NK-92 (cell line): ENCODE measurements around the gene ATP6V0A1.

Experiments used
- DNase-seq: peaks from one replicate; lab custom pipeline; 2025; ENCODE audit not compliant: unreplicated experiment; lab: John Stamatoyannopoulos, UW

The ATP6V0A1 gene

DNA sequence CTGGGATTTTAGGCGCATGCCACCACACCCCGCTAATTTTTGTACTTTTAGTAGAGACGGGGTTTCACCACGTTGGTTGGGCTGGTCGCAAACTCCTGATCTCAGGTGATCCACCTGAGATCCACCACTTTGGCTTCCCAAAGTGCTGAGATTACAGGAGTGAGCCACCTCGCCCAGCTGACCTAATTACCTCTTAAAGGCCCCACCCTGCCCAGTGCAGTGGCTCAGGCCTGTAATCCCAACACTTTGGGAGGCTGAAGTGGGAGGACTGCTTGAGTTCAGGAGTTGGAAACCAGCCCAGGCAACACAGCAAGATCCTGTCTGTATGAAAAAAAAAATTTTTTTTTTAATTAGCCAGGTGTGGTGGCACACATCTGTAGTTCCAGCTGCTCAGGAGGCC, 100.4 kb downstream of the ATP6V0A1 start:
- no peak for DNase-seq

DNA sequence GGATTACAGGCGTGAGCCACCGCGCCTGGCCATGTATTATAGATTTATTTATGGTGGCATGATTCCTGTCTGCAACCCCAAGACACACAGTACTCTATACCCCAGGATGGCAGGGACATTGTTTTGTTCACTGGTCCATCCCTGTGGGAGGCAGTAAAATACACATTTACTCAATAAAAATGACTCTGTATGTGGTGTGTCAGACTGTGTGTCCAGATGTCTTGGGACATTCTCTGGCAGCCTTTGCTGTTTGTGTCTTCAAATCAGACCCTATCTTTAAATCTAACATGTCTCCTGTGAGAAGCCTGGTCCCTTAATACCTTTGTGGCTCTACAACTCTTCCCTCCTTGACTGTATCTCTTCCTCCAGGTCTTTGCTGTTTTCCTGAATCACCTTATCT, 101.6 kb downstream of the ATP6V0A1 start:
- no peak for DNase-seq

DNA sequence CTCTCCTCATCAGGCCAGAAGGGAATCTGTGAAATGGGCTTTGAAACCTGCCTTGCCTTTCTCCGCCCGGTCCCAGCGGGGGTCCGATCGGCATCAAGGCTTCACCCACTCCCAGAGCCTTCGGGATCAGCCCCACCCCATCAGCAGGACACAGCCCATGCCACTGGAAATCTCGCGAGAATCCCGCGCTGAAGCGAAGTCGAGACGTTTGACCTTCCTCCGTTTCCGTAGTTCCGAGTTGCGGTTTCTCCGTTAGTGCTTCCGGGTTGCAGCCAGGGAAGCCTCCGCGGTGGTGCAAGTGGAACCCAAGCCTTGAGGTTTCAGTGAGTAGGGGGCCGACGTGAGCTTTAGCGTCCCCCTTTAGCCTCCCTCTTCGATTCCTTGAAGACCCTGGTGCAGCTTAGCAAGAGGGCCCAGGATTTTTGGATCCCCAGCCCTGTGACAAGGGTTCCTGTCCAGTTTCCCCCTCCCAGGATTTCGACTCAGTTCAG, 103.3 kb downstream of the ATP6V0A1 start, which contains the start of gene COASY:
COASY (plus strand) TSS at position 252 of the 491 bp plus-strand sequence. CDS start 475 bp downstream, outside the sequence.
- peak; percentile 32 for DNase-seq

DNA sequence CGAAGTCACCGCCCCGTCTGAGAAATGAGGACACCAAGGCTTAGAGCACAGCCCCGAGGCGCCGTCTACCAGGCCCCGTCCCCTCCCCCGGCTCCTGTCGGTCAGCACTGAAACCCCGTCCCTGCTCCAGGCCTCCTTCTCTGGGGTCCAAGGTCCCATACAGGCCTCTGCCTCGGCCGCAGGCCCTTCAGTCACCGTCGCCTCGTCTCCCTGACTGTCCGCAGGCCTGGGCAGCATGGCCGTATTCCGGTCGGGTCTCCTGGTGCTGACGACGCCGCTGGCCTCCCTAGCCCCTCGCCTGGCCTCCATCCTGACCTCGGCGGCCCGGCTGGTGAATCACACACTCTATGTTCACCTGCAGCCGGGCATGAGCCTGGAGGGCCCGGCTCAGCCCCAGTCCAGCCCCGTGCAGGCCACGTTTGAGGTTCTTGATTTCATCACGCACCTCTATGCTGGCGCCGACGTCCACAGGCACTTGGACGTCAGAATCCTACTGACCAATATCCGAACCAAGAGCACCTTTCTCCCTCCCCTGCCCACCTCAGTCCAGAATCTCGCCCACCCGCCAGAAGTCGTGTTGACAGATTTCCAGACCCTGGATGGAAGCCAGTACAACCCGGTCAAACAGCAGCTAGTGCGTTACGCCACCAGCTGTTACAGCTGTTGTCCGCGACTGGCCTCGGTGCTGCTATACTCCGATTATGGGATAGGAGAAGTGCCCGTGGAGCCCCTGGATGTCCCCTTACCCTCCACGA, 103.9 kb downstream of the ATP6V0A1 start:
- DNase-seq: no peak

DNA sequence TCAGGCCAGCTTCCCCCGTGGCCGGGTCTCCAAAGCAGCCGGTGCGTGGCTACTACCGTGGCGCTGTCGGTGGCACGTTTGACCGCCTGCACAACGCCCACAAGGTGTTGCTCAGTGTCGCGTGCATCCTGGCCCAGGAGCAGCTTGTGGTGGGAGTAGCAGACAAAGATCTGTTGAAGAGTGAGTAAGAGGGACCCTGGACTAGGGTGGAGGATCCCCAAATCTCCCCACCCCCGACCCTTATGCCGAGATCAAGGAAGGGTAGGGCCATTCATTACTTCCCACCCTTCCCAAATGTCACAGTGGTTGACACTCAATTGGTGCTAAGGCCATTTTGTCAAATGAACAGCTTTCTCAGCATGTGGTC, 104.4 kb downstream of the ATP6V0A1 start:
- DNase-seq: no peak

DNA sequence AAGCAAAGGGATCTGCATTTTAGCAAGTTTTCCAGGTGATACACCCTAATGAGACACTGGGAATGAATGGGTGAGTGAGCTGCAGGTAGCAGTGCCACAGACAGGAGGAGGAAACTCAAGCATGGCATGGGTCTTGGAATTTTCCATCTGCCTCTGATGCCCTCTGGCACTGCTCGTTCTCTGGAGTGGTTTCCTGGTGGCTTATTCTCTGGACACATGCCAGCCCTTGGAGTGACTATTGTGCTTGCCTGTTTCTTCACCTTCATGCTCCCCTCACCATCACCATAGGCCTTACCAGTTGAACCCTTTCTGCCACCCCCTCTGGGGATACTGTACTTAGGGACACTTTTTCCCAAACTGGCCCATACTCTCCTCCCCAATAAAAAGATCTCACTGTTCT, 104.9 kb downstream of the ATP6V0A1 start:
- DNase-seq: no peak

DNA sequence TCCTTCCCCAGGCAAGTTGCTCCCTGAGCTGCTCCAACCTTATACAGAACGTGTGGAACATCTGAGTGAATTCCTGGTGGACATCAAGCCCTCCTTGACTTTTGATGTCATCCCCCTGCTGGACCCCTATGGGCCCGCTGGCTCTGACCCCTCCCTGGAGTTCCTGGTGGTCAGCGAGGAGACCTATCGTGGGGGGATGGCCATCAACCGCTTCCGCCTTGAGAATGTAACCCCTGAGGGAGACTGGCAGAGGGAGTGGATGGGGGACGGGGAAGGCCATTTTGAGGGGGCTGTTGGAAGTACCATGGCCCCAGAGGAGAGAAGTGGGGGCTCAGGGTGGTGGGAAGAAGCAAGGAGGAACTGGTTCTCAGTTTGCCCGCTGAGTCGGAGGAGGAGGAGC, 105.3 kb downstream of the ATP6V0A1 start:
- no peak for DNase-seq

DNA sequence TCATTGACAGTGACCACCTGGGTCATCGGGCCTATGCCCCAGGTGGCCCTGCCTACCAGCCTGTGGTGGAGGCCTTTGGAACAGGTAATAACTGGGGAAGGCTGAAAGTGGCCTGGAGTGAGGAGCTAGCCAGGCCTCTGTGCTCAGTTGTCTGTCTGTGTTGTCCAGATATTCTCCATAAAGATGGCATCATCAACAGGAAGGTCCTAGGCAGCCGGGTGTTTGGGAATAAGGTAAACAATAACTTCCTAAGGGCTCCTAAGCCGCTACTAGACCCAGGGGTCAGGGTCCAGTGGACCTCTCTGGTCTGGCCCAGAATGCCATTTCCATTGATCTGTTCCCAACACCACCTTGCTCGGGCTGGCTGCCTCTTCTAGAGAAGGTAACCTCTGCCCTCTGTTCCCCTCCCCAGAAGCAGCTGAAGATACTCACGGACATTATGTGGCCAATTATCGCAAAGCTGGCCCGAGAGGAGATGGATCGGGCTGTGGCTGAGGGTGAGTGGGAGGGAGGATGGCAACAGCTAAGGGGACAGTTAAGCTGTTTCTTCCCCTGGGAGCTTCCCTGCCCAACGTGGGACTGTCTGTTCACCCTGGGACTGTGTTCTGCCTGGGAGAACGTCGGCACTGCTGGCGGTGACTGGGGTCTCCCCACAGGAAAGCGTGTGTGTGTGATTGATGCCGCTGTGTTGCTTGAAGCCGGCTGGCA, 106.3 kb downstream of the ATP6V0A1 start:
- no peak for DNase-seq

DNA sequence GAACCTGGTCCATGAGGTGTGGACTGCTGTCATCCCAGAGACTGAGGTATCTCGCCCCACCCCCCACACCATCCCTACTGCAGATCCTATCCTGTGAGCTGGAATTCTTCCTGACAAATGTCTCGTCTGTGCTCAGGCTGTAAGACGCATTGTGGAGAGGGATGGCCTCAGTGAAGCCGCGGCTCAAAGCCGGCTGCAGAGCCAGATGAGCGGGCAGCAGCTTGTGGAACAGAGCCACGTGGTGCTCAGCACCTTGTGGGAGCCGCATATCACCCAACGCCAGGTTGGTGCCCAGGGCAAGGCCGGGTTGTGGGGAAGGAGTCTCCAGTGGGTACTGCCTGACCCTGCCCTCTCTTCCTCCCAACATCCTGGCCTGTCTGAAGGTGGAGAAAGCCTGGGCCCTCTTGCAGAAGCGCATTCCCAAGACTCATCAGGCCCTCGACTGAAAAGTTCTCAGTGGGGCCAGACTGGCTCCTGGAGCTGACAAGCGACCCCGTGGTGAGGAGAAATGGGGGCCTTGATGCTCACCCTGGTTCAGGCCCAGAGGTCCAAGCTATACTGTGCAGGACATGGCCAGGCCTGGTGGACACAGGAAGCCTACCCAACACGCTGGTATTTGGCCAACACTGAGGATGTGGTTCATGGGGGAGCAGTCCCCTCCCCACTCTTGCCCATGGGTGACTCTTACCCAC, 107.0 kb downstream of the ATP6V0A1 start:
- DNase-seq: no peak

DNA sequence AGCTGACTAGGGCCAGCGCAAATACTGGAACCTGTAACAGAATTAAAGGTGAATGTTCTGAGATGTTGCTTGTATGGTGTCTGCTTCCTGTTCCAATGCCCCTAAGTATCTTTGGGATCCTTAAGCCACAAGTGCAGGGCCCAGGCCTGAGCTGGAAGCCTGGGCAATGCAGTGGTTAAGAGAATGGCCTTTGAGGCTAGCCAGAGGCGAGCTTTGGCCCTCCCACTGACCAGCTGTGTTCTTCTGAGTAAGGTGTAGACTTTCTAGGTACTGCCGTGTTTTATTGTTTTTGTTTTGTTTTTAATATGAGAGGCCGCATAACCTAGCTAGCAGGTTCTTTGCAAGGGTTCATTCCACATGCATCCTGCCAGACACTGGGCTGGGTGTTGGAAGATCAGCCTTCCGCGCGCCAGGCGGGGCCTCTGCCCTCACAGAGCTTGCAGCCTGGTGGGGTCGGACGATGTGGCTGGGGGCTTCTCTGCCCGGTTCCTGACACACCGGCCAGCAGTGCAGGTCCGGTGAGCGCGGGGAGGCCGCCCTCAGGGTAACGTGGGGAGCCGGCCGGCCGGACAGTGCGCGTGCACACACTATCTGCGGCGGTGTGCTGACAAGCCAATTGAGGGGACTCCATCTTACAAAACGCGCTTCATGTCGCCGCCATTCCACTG, 107.7 kb downstream of the ATP6V0A1 start:
- DNase-seq: no peak

DNA sequence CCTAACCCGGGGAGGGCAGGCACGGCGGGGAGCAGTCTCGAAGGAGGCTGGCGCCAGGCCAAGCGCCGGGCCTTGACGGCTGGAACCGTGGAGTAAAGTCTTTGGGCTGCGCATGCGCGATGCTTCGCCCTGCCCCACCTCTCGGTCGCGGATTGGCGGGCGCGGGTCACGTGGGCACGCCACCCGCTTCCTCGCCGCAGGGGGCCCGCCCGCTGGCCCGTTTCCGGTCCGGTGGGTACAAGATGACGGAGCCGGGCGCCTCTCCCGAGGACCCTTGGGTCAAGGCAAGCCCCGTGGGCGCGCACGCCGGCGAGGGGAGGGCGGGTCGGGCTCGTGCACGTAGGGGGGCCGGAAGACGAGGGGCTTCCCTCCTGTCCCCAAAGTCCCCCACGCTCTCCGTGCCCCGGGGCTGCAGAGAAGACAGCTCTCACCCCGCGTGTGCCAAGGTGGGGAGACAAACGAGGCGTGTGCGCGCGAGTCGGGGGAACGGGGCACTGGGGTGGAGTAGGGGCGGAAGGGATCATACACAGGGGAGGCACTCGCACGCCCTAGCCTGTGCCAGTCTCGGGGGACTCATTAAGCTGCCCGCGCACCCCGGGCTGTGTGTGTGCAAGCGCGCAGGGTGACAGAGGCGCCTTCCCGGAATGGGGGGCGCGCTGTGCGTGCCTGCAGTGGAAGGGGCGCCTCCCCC, 108.3 kb downstream of the ATP6V0A1 start, which contains the start of gene MLX:
MLX (plus strand) TSS at position 218 of the 691 bp plus-strand sequence; CDS start at position 243, 25 bp downstream.
- DNase-seq: peak; percentile 42

DNA sequence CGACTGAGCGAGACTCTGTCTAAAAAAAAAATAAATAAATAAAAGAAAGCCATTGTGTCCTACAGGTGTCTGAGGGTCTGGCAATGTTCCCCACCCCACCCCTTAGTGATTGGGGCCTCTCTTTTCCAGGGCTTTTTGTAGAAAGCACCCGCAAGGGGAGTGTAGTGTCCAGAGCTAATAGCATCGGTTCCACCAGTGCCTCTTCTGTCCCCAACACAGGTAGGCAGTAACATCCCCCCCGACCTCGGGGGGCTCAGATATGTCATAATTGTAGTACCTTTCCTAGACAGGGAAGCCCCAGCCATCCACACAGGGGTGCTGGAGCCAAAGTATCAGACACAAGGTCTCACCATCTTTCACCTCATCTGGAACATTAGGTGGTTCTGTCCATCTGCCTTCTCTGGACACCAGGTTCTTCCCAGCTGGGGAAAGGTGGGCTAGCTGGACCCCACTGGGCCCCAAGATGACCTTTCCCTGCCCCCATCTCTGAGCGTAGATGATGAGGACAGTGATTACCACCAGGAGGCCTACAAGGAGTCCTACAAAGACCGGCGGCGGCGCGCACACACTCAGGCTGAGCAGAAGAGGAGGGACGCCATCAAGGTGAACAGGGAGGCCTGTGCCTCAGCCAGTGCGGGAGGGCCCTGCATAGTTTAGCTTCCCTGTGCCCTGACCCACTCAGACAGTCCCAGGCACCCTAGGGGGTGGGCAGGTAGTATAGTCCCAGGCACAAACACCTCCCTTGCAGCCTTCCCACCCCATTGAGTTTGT, 109.8 kb downstream of the ATP6V0A1 start:
- no peak for DNase-seq

DNA sequence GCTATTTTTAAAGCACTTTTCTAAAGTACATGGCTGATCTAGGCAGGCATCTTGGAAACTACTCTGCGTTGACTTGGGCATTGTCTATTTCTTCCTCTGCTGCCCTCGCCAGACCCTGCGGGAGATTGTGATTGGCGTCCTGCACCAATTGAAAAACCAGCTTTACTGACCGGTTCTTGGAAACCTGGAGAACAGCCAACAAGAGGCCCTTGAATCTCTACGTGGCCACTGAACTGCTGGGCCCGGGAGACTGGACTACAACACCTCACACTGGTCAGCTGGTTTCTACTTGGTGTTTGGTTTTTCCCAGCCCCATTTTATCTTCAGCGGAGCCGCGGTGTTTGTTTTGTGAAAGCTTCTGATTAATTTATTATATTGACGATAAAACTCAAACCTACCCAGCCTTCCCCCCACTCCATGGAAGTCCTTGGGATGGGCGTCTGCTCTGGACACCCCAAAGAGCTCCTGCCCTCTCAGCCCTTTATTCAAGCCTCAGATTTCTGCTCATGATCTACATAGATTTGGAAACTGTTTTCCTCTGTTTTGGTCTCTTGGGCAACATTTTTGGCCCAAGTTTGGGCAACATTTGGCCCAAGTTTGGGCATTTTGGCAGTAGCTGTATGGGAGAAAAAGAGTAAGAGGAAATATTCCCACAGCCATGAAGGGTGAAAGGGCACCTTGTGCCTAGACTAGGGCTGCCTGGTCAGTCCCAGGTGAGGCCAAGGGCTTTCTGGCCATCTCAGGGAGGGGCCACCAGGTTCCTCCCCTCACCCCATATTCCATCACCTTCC, 113.0 kb downstream of the ATP6V0A1 start:
- no peak for DNase-seq
